CD4-positive, CD25-positive, alpha-beta regulatory T cell (primary cell): ENCODE results near the gene VTCN1. TPM values are rescaled to one million over a fixed set of nuclear protein-coding genes. Genes with fewer than 3 reads are reported as not detected.

Experiments used
- ATAC-seq, 2 donors: fragments of 150-1000 bp; cut with Tn5 transposase; one replicate each; pipeline ENCODE4 v1.10.0; 2021; ENCODE audit warnings: low read depth in 2 of 2, moderate number of reproducible peaks in 2 of 2, moderate library complexity in 1 of 2
- DNase-seq, 3 donors: peaks; one replicate each; pipeline versions ENCODE4 v3.0.0 to v3.0.0-alpha.2; 2012 to 2022; ENCODE audit warnings: mixed read lengths in 1 of 3
- H3K27ac ChIP-seq: one replicate; pipeline ENCODE4 v1.7.0; 2013; ENCODE audit warnings: mild to moderate bottlenecking, low read length; ENCODE audit not compliant: insufficient read depth, poor library complexity, severe bottlenecking
- H3K27me3 ChIP-seq: one replicate; pipeline ENCODE4 v1.7.0; 2013; ENCODE audit warnings: low read length; ENCODE audit not compliant: control insufficient read depth, insufficient read depth
- H3K36me3 ChIP-seq: one replicate; pipeline ENCODE4 v1.7.0; 2013; ENCODE audit warnings: mild to moderate bottlenecking, low read length, moderate library complexity; ENCODE audit not compliant: control insufficient read depth, insufficient read depth
- H3K4me1 ChIP-seq: 2 replicates; pipeline ENCODE4 v1.7.0; 2013; ENCODE audit warnings: mild to moderate bottlenecking, low read length; ENCODE audit not compliant: insufficient read depth, control insufficient read depth, poor library complexity, severe bottlenecking
- H3K4me3 ChIP-seq: one replicate; pipeline ENCODE4 v1.7.0; 2013; ENCODE audit warnings: low read depth, mild to moderate bottlenecking, low read length, moderate library complexity
- H3K9me3 ChIP-seq, 2 experiments: 1 replicate in 1 of 2; 2 replicates in 1 of 2; pipeline ENCODE4 v1.7.0; 2013; ENCODE audit warnings: low read length in 2 of 2, mild to moderate bottlenecking in 1 of 2, moderate library complexity in 1 of 2; ENCODE audit not compliant: control insufficient read depth in 2 of 2
- H3K27ac Mint-ChIP-seq, 3 donors: one replicate each; pipeline ENCODE4 v1.8.0; 2020 to 2022; ENCODE audit warnings: mild to moderate bottlenecking in 3 of 3, mixed read lengths in 3 of 3, moderate library complexity in 2 of 3
- H3K27me3 Mint-ChIP-seq: one replicate; pipeline ENCODE4 v1.8.0; 2022; ENCODE audit warnings: mild to moderate bottlenecking, mixed read lengths
- H3K36me3 Mint-ChIP-seq: one replicate; pipeline ENCODE4 v1.8.0; 2020; ENCODE audit warnings: mixed read lengths
- H3K4me1 Mint-ChIP-seq, 4 donors: one replicate each; pipeline ENCODE4 v1.8.0; 2020 to 2022; ENCODE audit warnings: mixed read lengths in 4 of 4, mild to moderate bottlenecking in 1 of 4
- H3K4me3 Mint-ChIP-seq, 4 donors: one replicate each; pipeline ENCODE4 v1.8.0; 2020 to 2022; ENCODE audit warnings: mild to moderate bottlenecking in 4 of 4, mixed read lengths in 4 of 4, moderate library complexity in 3 of 4
- H3K9me3 Mint-ChIP-seq, 7 donors: one replicate each; pipeline ENCODE4 v1.8.0; 2020 to 2022; ENCODE audit warnings: mixed read lengths in 7 of 7, mild to moderate bottlenecking in 3 of 7, moderate library complexity in 2 of 7
- polyA plus RNA-seq, 4 donors: library from polyadenylated mRNA; unstranded; fragments of 300-500 nt; fragmentation: Illumina TruSeq; gene quantifications; one replicate each; pipeline ENCODE4 v1.2.3, GENCODE V29; 2021
- total RNA-seq: library from RNA; stranded (reverse); gene quantifications from one replicate; pipeline ENCODE4 v1.2.3, GENCODE V29; 2022

VTCN1 gene
- total and polyA plus RNA-seq, 5 donors from 2014 or later: not detected

DNA sequence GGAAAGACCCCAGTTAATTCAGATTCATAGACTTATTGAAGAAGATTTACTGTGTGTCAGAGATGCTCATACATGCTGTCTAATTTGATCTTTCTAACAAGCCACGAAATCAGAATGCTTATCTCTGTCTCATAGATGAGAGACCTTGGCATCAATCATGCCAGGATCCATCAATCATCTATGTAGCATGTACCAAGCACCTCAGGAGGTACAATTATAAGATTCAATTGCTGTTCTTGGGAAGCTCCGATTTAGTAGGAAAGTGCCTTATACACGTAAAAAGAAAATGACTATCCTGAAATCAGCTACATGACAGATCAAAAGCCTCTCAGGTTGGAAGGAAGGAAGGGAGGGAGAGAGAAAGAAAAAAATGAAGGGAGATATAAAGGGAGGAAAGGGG, 18.5 kb upstream of the VTCN1 start:
- no peaks in the 10 kb centered on the region for H3K36me3 Mint-ChIP-seq
- H3K27me3 Mint-ChIP-seq: peaks cover 10% of the 10 kb centered on the region
- no peak overlapping the region for H3K4me3 Mint-ChIP-seq
- no peaks in the 10 kb centered on the region for H3K36me3 ChIP-seq
- no peak overlapping the region for H3K27ac Mint-ChIP-seq
- H3K27me3 ChIP-seq: peaks cover 3% of the 10 kb centered on the region
- no peaks in the 10 kb centered on the region for H3K4me1 Mint-ChIP-seq
- ATAC-seq (no peak), DNase-seq (no peak)
- H3K9me3 ChIP-seq: no peaks in the 10 kb centered on the region
- H3K9me3 Mint-ChIP-seq: peaks cover 0 to 5% (median 1%) of the 10 kb centered on the region in 7 donors
- no peak overlapping the region for H3K4me3 ChIP-seq
- no peaks in the 10 kb centered on the region for H3K4me1 ChIP-seq
- no peak overlapping the region for H3K27ac ChIP-seq

DNA sequence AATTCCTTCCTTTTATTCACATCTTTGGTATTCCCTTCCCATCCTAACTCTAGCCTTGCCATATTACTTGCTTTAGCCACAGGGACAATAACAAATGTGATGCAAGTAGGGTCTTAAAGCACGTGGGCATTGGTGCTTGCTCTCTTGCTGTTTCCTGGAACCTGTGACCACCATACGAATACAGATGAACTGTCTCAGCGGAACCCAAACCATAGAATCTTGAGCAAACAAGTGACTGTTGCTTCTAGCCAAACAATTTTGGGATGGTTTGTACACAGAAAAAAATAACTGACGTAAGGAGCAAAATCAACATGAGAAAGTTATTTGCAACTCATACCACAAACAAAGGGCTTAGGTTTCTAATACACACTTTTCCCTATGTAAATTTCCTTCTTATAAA, 15.2 kb upstream of the VTCN1 start:
- H3K36me3 ChIP-seq: no peaks in the 10 kb centered on the region
- no peaks in the 10 kb centered on the region for H3K4me1 ChIP-seq
- Mint-ChIP-seq H3K4me3 (no peak overlapping the region), H3K9me3 (peaks cover 0 to 4% (median 0%) of the 10 kb centered on the region in 7 donors), H3K27ac (no peak overlapping the region), H3K27me3 (peaks cover 6% of the 10 kb centered on the region), H3K36me3 (no peaks in the 10 kb centered on the region), H3K4me1 (no peaks in the 10 kb centered on the region)
- no peaks in the 10 kb centered on the region for H3K9me3 ChIP-seq
- ATAC-seq (no peak), DNase-seq (no peak)
- no peak overlapping the region for H3K4me3 ChIP-seq
- no peak overlapping the region for H3K27ac ChIP-seq
- peaks cover 3% of the 10 kb centered on the region for H3K27me3 ChIP-seq

DNA sequence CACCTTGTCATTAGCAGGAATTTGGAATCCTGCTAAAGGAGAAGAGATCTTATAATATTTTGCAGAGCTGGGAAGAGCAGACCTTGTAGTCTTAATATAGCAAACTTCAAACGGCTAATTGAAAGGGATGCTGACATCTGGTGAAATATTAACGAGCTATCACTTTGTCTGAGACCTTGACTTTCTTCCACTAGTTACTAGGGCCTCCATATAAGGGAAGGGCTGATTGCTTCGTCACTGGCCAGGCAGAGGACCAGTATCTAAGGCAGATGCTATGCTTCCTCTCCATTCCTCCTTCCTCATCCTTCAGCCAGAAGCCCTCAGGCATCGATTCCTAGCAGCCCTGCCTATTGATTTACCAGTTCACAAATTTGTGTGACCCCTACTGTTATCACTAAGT, 6.0 kb upstream of the VTCN1 start:
- H3K9me3 ChIP-seq: no peaks in the 10 kb centered on the region
- no peaks in the 10 kb centered on the region for H3K27me3 ChIP-seq
- Mint-ChIP-seq H3K27me3 (peaks cover 4% of the 10 kb centered on the region), H3K4me1 (no peaks in the 10 kb centered on the region), H3K4me3 (no peak overlapping the region), H3K27ac (no peak overlapping the region), H3K9me3 (peaks cover 0 to 21% (median 3%) of the 10 kb centered on the region in 7 donors), H3K36me3 (no peaks in the 10 kb centered on the region)
- no peak overlapping the region for H3K27ac ChIP-seq
- DNase-seq: no peak
- ATAC-seq: no peak
- no peak overlapping the region for H3K4me3 ChIP-seq
- no peaks in the 10 kb centered on the region for H3K4me1 ChIP-seq
- no peaks in the 10 kb centered on the region for H3K36me3 ChIP-seq

DNA sequence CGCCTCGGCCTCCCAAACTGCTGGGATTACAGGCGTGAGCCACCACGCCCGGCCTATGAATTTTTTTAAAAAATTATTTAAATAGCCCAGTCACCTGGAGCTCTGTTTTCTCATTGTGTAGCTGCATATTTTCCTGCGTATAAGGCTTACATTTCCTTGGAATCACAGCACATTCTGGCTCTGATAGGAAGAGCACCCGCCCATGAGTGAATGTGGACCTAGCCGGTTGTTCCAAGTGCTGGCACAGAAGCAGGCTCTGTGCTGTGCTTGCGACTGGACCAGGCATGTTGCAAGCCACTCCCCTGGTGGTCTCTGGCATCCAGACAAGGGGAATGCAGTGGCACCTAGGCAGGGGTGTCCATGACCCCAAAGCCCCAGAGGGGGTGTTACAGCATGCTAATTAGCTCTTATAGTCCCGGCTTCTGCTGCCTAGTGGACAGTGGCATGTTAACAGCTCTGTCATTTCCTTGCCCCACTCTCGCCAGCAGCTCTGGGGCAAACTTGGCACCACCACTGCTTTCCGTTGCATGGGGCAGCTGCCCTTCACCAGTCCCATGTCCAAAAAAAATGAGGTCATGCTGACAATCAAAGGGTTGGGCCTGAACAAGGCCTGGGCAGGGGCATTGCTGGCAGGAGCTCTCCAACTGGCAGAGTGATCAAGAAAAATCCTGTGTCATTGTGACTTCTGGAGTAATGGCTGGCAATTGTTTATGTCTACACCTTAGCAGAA, 5.2 kb upstream of the VTCN1 start:
- H3K9me3 ChIP-seq: no peaks in the 10 kb centered on the region
- DNase-seq (no peak), ATAC-seq (no peak)
- no peaks in the 10 kb centered on the region for H3K27me3 ChIP-seq
- H3K9me3 Mint-ChIP-seq: peaks cover 0 to 16% (median 3%) of the 10 kb centered on the region in 7 donors
- H3K36me3 Mint-ChIP-seq: no peaks in the 10 kb centered on the region
- H3K27me3 Mint-ChIP-seq: peaks cover 4% of the 10 kb centered on the region
- H3K27ac ChIP-seq: no peak overlapping the region
- no peak overlapping the region for H3K4me3 Mint-ChIP-seq
- no peak overlapping the region for H3K4me3 ChIP-seq
- H3K4me1 Mint-ChIP-seq: no peaks in the 10 kb centered on the region
- no peaks in the 10 kb centered on the region for H3K4me1 ChIP-seq
- H3K36me3 ChIP-seq: no peaks in the 10 kb centered on the region
- H3K27ac Mint-ChIP-seq: no peak overlapping the region

- H3K27ac ChIP-seq: no peak overlapping the region
- Mint-ChIP-seq H3K36me3 (no peaks in the 10 kb centered on the region), H3K4me3 (no peak overlapping the region), H3K27me3 (peaks cover 4% of the 10 kb centered on the region), H3K4me1 (no peaks in the 10 kb centered on the region), H3K9me3 (peaks cover 0 to 10% (median 1%) of the 10 kb centered on the region in 7 donors), H3K27ac (no peak overlapping the region)
- ATAC-seq: no peak
- H3K4me3 ChIP-seq: no peak overlapping the region
- no peaks in the 10 kb centered on the region for H3K4me1 ChIP-seq
- no peaks in the 10 kb centered on the region for H3K27me3 ChIP-seq
- H3K36me3 ChIP-seq: no peaks in the 10 kb centered on the region
- no peak for DNase-seq
- H3K9me3 ChIP-seq: no peaks in the 10 kb centered on the region
These were observed 4.3 kb upstream of the VTCN1 start for GRCh38 chr1:117215019-117215418.

GRCh38 chr1:117213046-117213445, 2.3 kb upstream of the VTCN1 start:
- Mint-ChIP-seq H3K4me1 (no peaks in the 10 kb centered on the region), H3K27ac (no peak overlapping the region), H3K9me3 (peaks cover 0 to 7% (median 0%) of the 10 kb centered on the region in 7 donors), H3K36me3 (no peaks in the 10 kb centered on the region), H3K4me3 (no peak overlapping the region), H3K27me3 (peaks cover 10% of the 10 kb centered on the region)
- Histone ChIP-seq H3K4me3 (no peak overlapping the region), H3K4me1 (no peaks in the 10 kb centered on the region), H3K27ac (no peak overlapping the region), H3K27me3 (peaks cover 2% of the 10 kb centered on the region), H3K36me3 (no peaks in the 10 kb centered on the region), H3K9me3 (no peaks in the 10 kb centered on the region)
- no peak for DNase-seq
- ATAC-seq: no peak

- H3K27me3 Mint-ChIP-seq: peaks cover 13% of the 10 kb centered on the region
- H3K27ac Mint-ChIP-seq: no peak overlapping the region
- no peaks in the 10 kb centered on the region for H3K9me3 ChIP-seq
- no peaks in the 10 kb centered on the region for H3K36me3 ChIP-seq
- no peaks in the 10 kb centered on the region for H3K4me1 ChIP-seq
- DNase-seq: no peak
- H3K4me1 Mint-ChIP-seq: no peaks in the 10 kb centered on the region
- H3K4me3 Mint-ChIP-seq: no peak overlapping the region
- peaks cover 4% of the 10 kb centered on the region for H3K27me3 ChIP-seq
- H3K36me3 Mint-ChIP-seq: no peaks in the 10 kb centered on the region
- H3K4me3 ChIP-seq: no peak overlapping the region
- H3K9me3 Mint-ChIP-seq: peaks cover 0 to 2% (median 0%) of the 10 kb centered on the region in 7 donors
- H3K27ac ChIP-seq: no peak overlapping the region
- ATAC-seq: no peak
These were observed 341 bp downstream of the VTCN1 start for GRCh38 chr1:117210386-117210785.

- H3K9me3 Mint-ChIP-seq: peaks cover 0 to 2% (median 0%) of the 10 kb centered on the region in 7 donors
- no peak overlapping the region for H3K27ac ChIP-seq
- no peak overlapping the region for H3K4me3 Mint-ChIP-seq
- no peaks in the 10 kb centered on the region for H3K9me3 ChIP-seq
- H3K4me1 ChIP-seq: no peaks in the 10 kb centered on the region
- ATAC-seq (no peak), DNase-seq (no peak)
- no peaks in the 10 kb centered on the region for H3K36me3 Mint-ChIP-seq
- H3K4me3 ChIP-seq: no peak overlapping the region
- no peaks in the 10 kb centered on the region for H3K4me1 Mint-ChIP-seq
- H3K27me3 ChIP-seq: peaks cover 5% of the 10 kb centered on the region
- no peaks in the 10 kb centered on the region for H3K36me3 ChIP-seq
- H3K27ac Mint-ChIP-seq: no peak overlapping the region
- peaks cover 18% of the 10 kb centered on the region for H3K27me3 Mint-ChIP-seq
These were observed 1.6 kb downstream of the VTCN1 start for GRCh38 chr1:117209094-117209493.
